Measurements from ENCODE around the gene MGAT5.

The MGAT5 gene

GRCh38 chr2:134490559-134490958, 236.7 kb downstream of the MGAT5 start:
- Histone ChIP-seq H3K27me3 (ENCODE audit: low read depth, low read length) (no peaks in the 10 kb centered on the region), H4K20me1 (ENCODE audit: insufficient read depth, low read length) (no peaks in the 10 kb centered on the region), H3K4me1 (ENCODE audit: low read length) (no peaks in the 10 kb centered on the region), H3K9me3 (ENCODE audit: insufficient read depth, low read length) (no peaks in the 10 kb centered on the region), H3K36me3 (replicated peaks; ENCODE audit: low read depth, low read length) (no peaks in the 10 kb centered on the region), H3K9ac (ENCODE audit: low read length) (no peak overlapping the region), H3K4me2 (ENCODE audit: low read length) (no peak overlapping the region), H2AFZ (ENCODE audit: low read depth, low read length) (no peak overlapping the region), H3K4me3 (ENCODE audit: low read length) (no peak overlapping the region), H3K27ac (ENCODE audit: low read length) (no peak overlapping the region), H3K79me2 (ENCODE audit: low read length) (no peaks in the 10 kb centered on the region)
- TF ChIP-seq EZH2phosphoT487 (IDR thresholded peaks at IDR 0.05; ENCODE audit: low read depth) (no peak), CTCF (IDR thresholded peaks at IDR 0.05; ENCODE audit: low read depth, low read length) (no peak)

GRCh38 chr2:134491022-134491421, 237.2 kb downstream of the MGAT5 start:
- no peaks in the 10 kb centered on the region for H3K79me2 ChIP-seq (ENCODE audit: low read length)
- H2AFZ ChIP-seq (ENCODE audit: low read depth, low read length), result no peak overlapping the region
- no peaks in the 10 kb centered on the region for H3K4me1 ChIP-seq (ENCODE audit: low read length)
- H3K9ac ChIP-seq (ENCODE audit: low read length), result no peak overlapping the region
- no peaks in the 10 kb centered on the region for H4K20me1 ChIP-seq (ENCODE audit: insufficient read depth, low read length)
- no peaks in the 10 kb centered on the region for H3K9me3 ChIP-seq (ENCODE audit: insufficient read depth, low read length)
- H3K27me3 ChIP-seq (ENCODE audit: low read depth, low read length), result no peaks in the 10 kb centered on the region
- no peaks in the 10 kb centered on the region for H3K36me3 ChIP-seq (replicated peaks; ENCODE audit: low read depth, low read length)
- no peak overlapping the region for H3K4me2 ChIP-seq (ENCODE audit: low read length)
- no peak overlapping the region for H3K4me3 ChIP-seq (ENCODE audit: low read length)
- no peak overlapping the region for H3K27ac ChIP-seq (ENCODE audit: low read length)
- TF ChIP-seq CTCF (IDR thresholded peaks at IDR 0.05; ENCODE audit: low read depth, low read length) (no peak), EZH2phosphoT487 (IDR thresholded peaks at IDR 0.05; ENCODE audit: low read depth) (no peak)

GRCh38 chr2:134491771-134492441, 238.0 kb downstream of the MGAT5 start:
- TF ChIP-seq CTCF (IDR thresholded peaks at IDR 0.05; ENCODE audit: low read depth, low read length) (0 out of 2 replicates have a peak, but pooled peaks have one; percentile 4), EZH2phosphoT487 (IDR thresholded peaks at IDR 0.05; ENCODE audit: low read depth) (no peak)
- Histone ChIP-seq H3K4me2 (ENCODE audit: low read length) (no peak overlapping the region), H3K27me3 (ENCODE audit: low read depth, low read length) (no peaks in the 10 kb centered on the region), H2AFZ (ENCODE audit: low read depth, low read length) (no peak overlapping the region), H3K36me3 (replicated peaks; ENCODE audit: low read depth, low read length) (no peaks in the 10 kb centered on the region), H3K79me2 (ENCODE audit: low read length) (no peaks in the 10 kb centered on the region), H3K27ac (ENCODE audit: low read length) (no peak overlapping the region), H3K4me1 (ENCODE audit: low read length) (no peaks in the 10 kb centered on the region), H4K20me1 (ENCODE audit: insufficient read depth, low read length) (no peaks in the 10 kb centered on the region), H3K4me3 (ENCODE audit: low read length) (no peak overlapping the region), H3K9me3 (ENCODE audit: insufficient read depth, low read length) (no peaks in the 10 kb centered on the region), H3K9ac (ENCODE audit: low read length) (no peak overlapping the region)

GRCh38 chr2:134493797-134494196, 239.9 kb downstream of the MGAT5 start:
- peaks cover 9% of the 10 kb centered on the region for H3K4me1 ChIP-seq (ENCODE audit: low read length)
- H4K20me1 ChIP-seq (ENCODE audit: insufficient read depth, low read length), result no peaks in the 10 kb centered on the region
- no peaks in the 10 kb centered on the region for H3K27me3 ChIP-seq (ENCODE audit: low read depth, low read length)
- no peak overlapping the region for H3K9ac ChIP-seq (ENCODE audit: low read length)
- TF ChIP-seq EZH2phosphoT487 (IDR thresholded peaks at IDR 0.05; ENCODE audit: low read depth) (no peak), CTCF (IDR thresholded peaks at IDR 0.05; ENCODE audit: low read depth, low read length) (no peak)
- no peak overlapping the region for H3K4me3 ChIP-seq (ENCODE audit: low read length)
- H3K4me2 ChIP-seq (ENCODE audit: low read length), result no peak overlapping the region
- no peaks in the 10 kb centered on the region for H3K9me3 ChIP-seq (ENCODE audit: insufficient read depth, low read length)
- H3K79me2 ChIP-seq (ENCODE audit: low read length), result no peaks in the 10 kb centered on the region
- H3K36me3 ChIP-seq (replicated peaks; ENCODE audit: low read depth, low read length), result no peaks in the 10 kb centered on the region
- no peak overlapping the region for H2AFZ ChIP-seq (ENCODE audit: low read depth, low read length)
- no peak overlapping the region for H3K27ac ChIP-seq (ENCODE audit: low read length)

Measured in OCI-LY3 (cell line).